SIG-M5 (cell line): ENCODE measurements around the gene FNDC11.
"Not testable (repeated sequence)": the region's sequence is repeated elsewhere in the genome, so short reads cannot be mapped to it uniquely, and the experiment has no call there.

Experiments
- DNase-seq: peaks from one replicate; lab custom pipeline; 2025; lab: John Stamatoyannopoulos, UW

The FNDC11 gene

GRCh38 chr20:63598479-63599395, 44.8 kb downstream of the FNDC11 start:
- no peak for DNase-seq

DNA sequence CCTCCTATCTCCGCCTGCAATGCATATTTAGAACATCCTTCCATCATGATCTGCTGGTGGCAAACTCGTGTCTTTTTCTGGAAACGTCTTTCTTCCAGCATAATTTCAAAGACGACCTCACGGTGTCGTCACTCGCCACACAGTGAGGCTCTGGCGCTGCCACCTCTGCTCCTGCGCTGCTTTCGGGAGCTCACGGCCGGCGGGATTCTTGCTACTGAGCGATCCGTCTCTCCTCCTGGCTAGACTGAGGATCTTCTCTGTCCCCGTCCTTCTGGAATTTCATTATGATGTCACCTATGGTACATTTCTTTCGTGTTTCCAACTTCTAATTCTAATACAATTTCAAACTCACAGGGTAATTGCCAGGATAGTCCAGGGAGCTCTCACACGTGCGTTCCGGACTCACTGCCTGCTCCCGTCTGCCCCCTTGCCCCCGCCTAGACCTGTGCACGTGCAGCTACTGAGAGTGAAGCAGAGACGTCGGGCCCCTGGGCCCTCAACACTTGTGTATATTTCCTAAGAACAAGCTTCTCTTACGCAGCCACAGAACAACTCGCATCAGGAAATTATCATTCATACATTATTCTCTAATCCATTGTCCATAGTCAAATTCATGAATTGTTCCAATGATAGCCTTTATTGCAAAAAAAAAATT, 45.6 kb downstream of the FNDC11 start:
- no peak for DNase-seq

DNA sequence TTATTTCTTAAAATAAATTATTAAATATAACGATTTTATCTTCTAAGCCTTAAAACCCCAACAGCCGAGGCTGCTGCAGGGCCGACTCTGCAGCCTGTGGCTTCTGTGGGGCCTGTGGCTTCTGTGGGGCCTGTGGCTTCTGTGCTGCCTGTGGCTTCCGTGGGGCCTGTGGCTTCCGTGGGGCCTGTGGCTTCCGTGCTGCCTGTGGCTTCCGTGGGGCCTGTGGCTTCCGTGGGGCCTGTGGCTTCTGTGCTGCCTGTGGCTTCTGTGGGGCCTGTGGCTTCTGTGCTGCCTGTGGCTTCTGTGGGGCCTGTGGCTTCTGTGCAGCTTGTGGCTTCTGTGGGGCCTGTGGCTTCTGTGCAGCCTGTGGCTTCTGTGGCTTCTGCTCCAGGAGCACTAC, 47.7 kb downstream of the FNDC11 start:
- DNase-seq = not testable (repeated sequence)

DNA sequence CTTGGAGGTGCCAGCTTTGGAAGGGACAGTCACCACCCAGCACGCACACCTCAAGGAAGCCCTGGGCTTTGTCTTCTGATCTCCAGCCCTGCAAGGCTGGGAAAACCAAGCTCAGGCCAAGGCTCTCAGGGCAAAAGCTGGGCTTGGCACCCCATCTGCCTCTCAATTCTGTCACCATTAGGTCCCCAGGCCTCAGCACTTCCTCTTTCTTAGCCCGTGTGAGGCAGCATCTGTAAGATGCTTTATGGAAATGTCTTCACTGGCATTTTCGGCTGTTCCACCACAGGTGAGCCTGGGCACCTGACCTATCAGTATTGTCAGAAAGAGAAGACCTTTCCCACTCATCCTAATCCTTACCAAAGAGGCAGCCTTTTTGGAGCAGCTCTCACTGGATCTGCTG, 48.4 kb downstream of the FNDC11 start:
- DNase-seq = no peak
